HCT116 (cell line): ENCODE measurements around the gene TGM4.
"Not testable (repeated sequence)": the region's sequence is repeated elsewhere in the genome, so short reads cannot be mapped to it uniquely, and the experiment has no call there.

Experiments
- CTCF ChIP-seq, 3 experiments: fragments of 200-600 bp in 1 of 3; sonication (generic) in 1 of 3; IDR thresholded peaks in 2 of 3; conservative IDR thresholded peaks in 1 of 3; 2 replicates each; pipeline ENCODE4 v1.5.1; 2012 to 2017; ENCODE audit warnings: low read depth in 2 of 3, low read length in 2 of 3, antibody characterized with exemption in 1 of 3, borderline replicate concordance in 1 of 3, control low read depth in 1 of 3, mild to moderate bottlenecking in 1 of 3, mixed read lengths in 1 of 3, mixed run types in 1 of 3, moderate library complexity in 1 of 3; ENCODE audit not compliant: insufficient read depth in 1 of 3
- EGR1 ChIP-seq: IDR thresholded peaks from 2 replicates; pipeline ENCODE4 v1.6.1; 2012; ENCODE audit warnings: low read depth
- EZH2 ChIP-seq: fragments of 200-600 bp; sonication (generic); IDR thresholded peaks from 2 replicates; pipeline ENCODE4 v1.6.1; 2017; ENCODE audit warnings: antibody characterized with exemption, mixed run types
- FOSL1 ChIP-seq: IDR thresholded peaks from 2 replicates; pipeline ENCODE4 v1.6.1; 2012; ENCODE audit warnings: low read depth
- POLR2A ChIP-seq: IDR thresholded peaks from 2 replicates; pipeline ENCODE4 v1.7.0; 2011; ENCODE audit warnings: borderline replicate concordance; ENCODE audit not compliant: insufficient read depth, insufficient read length; ENCODE audit errors: extremely low read depth
- POLR2AphosphoS5 ChIP-seq: IDR thresholded peaks from 2 replicates; pipeline ENCODE4 v1.6.1; 2011; ENCODE audit warnings: mild to moderate bottlenecking, low read depth, low read length, moderate library complexity
- RAD21 ChIP-seq: IDR thresholded peaks from 2 replicates; pipeline ENCODE4 v1.6.1; 2012; ENCODE audit warnings: low read depth, mild to moderate bottlenecking
- REST ChIP-seq: IDR thresholded peaks from 2 replicates; pipeline ENCODE4 v1.6.1; 2012; ENCODE audit warnings: low read depth
- SRF ChIP-seq: IDR thresholded peaks from 2 replicates; pipeline ENCODE4 v1.6.1; 2012; ENCODE audit warnings: low read depth
- TCF7L2 ChIP-seq: IDR thresholded peaks from 2 replicates; pipeline ENCODE4 v1.7.0; 2011; ENCODE audit warnings: borderline replicate concordance, inconsistent platforms; ENCODE audit not compliant: insufficient read depth, insufficient read length; ENCODE audit errors: extremely low read depth
- ZBTB33 ChIP-seq: IDR thresholded peaks from 2 replicates; pipeline ENCODE4 v1.6.1; 2011; ENCODE audit warnings: mild to moderate bottlenecking, low read length, moderate library complexity; ENCODE audit not compliant: insufficient replicate concordance; ENCODE audit errors: extremely low read depth

- TF ChIP-seq SRF; CTCF (IDR thresholded peaks at IDR 0.05 in 2 of 3, conservative IDR thresholded peaks at IDR 0.05 in 1 of 3; ENCODE audit: borderline replicate concordance in 1 of 3, insufficient read depth in 1 of 3, low read depth in 2 of 3, low read length in 2 of 3); POLR2AphosphoS5; EGR1; ZBTB33; POLR2A; RAD21; EZH2; REST; TCF7L2; FOSL1: not testable (repeated sequence)
Observed at GRCh38 chr3:44949770-44950169, 75.4 kb downstream of the TGM4 start.
